GM12872 (cell line): ENCODE measurements around the gene RUNX1.

Experiments
- CTCF ChIP-seq: IDR thresholded peaks from 3 replicates; pipeline ENCODE4 v1.5.1; 2011; ENCODE audit warnings: low read depth, mild to moderate bottlenecking, low read length, moderate library complexity; ENCODE audit not compliant: insufficient read depth

Gene RUNX1

DNA sequence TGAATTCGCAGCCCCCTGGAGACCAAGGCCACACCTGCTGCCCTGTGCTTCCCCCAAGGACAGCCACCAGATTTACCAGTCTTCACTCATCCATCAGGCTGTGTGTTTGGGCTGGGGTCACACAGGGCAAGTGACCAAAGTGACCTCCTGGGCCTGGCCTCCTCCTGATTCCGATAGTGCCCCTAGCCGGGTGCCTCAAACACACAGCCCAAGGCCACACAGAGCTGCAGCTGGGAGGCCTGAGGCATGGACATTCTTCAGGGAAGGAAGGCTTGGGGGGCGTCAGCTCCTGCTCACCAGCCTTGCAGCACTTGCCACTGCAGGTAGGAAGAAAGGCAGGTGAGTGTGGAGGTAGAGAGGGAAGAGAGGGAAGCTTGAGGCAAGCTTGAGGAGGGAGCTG is 181.3 kb downstream of the RUNX1 start:
- no peak for TF ChIP-seq CTCF

GRCh38 chr21:34865400-34866241 is 183.5 kb downstream of the RUNX1 start:
- TF ChIP-seq CTCF = no peak

- no peak for TF ChIP-seq CTCF
These were observed 184.5 kb downstream of the RUNX1 start for GRCh38 chr21:34864370-34865149.

GRCh38 chr21:34862951-34863350 is 186.2 kb downstream of the RUNX1 start:
- TF ChIP-seq CTCF = no peak

GRCh38 chr21:34861258-34861657 is 187.8 kb downstream of the RUNX1 start:
- TF ChIP-seq CTCF = no peak

GRCh38 chr21:34859976-34860653 is 189.0 kb downstream of the RUNX1 start:
- TF ChIP-seq CTCF = no peak

DNA sequence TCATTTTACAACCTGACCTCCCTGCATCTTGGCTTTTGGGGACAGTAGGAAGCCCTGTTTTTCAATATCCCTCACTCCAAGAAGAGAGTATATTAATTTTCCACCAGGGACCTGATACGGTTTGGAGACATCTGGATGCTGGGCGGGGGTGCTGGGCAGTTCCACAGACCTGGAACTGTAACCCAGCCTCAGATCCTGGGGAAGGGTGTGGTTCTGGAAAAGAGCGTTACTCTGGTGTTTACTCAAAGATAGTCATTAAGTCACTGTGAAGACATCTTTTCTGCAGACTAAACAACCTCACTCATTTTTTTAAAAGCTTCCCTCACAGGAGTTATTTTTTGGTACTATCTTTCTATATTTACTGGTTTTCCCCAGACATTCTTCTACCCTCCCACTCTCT is 190.5 kb downstream of the RUNX1 start:
- TF ChIP-seq CTCF = no peak
